HG03342 (cell line): ENCODE data around the gene ERFE.

Source experiments
- ATAC-seq: cut with Tn5 transposase; IDR thresholded peaks from one replicate; pipeline ENCODE4 v1.9.1; 2021; ENCODE audit warnings: mild to moderate bottlenecking, moderate library complexity; ENCODE audit not compliant: unreplicated experiment

Gene ERFE

DNA sequence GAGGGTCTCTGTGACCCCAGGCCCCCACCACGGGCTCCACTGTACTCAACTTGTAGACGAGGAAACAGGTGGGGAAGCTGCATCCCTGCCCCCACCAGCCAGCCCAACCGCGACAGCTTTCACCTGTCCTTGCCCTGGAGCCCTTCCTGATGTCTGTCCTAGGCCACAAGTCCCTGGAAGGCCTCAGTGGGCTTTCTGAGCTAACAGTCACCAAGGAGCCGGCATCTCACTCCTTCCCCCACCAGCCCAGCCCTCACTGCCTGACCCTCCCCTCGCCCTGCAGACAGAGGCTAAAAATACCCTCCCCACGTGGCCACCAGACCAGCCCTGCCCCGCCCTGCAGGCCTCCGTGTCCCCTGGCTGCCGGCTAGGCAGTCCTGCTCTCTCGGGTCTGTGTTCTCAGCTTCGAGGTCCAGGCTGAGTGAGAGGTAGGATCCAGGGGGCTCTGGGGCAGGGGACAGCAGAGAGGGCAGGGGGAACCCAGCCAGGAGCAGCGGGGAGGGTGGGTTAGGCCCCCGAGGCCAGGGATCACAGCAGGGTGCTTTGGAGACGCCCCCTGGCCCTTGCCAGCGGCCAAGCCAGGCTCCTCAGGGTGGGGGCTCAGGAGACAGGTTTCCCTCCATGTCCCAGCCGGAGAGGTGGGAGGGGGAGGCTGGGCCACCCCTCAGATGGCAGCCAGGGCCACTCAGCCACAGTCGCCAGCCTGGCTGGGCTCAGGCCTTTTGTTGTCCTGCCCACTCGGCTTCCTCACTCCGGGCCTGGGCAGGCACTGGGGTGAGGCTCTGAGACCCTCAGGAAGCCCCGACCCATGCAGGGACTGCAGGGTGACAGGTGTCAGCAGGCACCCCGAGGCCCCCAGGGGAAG is 20.2 kb upstream of the ERFE start, which contains the start of gene KLHL30:
KLHL30 (plus strand) TSS at position 338 of the 865 bp plus-strand sequence. CDS start 2,087 bp downstream, outside the sequence.
- ATAC-seq, result no peak

DNA sequence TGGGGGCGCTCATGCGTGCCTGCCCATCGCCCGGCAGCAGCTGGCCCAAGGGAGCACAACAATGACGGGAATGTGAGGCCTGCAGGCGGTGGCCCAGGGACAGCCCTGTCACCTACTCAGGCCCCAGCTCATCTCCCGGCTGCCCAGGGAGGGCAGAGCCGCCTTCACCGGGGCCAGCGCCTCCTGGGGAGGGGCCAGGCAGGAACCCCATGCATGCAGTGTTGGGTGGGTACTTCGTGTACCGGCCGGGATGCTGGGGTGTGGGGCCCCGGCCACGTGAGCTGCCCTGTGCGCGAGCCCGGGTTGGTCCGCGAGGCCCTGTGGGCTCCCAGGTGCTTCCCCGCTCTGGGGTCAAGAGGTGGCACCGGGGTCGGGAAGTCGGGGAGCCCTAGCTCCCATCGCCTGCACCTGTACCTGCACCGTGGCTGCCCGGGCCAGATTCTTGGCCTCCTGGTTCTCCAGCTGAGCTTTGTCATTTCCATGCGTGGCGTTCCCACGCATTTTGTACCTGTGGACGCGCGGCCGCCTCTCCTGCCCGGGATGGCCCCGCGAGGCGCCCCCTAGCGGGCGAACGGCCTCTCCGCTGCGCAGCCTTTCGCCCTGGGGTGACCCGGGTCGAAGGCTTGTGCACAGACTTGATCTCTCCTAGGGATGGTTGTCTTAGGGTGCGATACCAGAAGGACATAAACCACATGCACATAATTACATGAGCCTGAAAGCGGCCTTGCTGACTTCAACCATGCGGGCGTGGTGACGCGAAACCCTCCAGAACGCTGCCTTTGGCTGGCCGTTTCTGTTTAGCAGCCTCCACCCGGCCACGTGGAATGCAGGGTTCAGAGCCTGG is 19.4 kb upstream of the ERFE start:
- ATAC-seq, result no peak

DNA sequence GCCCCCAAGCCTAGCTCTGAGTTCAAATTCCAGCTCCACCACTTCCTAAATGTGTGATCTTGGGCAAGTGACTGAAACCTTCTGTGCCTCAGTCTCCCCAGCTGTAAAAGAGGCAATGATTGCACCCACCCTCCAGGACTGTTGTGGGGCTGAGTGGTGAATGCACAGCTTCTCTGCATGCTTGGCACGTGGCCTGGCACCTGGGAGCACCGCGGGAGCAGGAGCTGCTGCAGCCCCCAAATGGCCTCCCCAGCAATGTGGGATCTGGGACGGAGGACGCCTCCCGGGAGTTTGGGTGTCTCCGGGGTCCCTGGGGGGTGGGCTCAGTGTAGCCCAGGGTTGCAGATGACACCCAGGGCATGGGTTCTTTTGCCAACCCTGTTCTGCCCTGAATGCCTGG is 18.7 kb upstream of the ERFE start:
- no peak for ATAC-seq

DNA sequence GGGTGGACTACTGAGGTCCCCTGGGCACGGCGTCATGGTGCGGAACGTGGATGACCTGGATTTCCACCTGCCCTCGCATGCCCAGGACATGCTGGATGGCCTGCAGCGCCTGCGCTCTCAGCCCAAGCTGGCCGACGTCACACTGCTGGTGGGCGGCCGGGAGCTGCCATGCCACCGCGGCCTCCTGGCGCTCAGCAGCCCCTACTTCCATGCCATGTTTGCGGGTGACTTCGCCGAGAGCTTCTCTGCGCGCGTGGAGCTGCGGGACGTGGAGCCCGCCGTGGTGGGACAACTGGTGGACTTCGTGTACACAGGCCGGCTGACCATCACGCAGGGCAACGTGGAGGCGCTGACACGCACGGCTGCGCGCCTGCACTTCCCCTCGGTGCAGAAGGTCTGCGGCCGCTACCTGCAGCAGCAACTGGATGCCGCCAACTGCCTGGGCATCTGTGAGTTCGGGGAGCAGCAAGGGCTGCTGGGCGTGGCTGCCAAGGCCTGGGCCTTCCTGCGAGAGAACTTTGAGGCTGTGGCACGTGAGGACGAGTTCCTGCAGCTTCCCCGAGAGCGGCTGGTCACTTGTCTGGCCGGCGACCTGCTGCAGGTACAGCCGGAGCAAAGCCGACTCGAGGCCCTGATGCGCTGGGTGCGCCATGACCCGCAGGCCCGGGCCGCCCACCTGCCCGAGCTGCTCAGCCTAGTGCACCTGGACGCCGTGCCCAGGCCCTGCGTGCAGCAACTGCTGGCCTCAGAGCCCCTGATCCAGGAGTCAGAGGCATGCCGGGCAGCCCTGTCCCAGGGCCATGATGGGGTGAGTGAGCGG is 17.8 kb upstream of the ERFE start:
- no peak for ATAC-seq

DNA sequence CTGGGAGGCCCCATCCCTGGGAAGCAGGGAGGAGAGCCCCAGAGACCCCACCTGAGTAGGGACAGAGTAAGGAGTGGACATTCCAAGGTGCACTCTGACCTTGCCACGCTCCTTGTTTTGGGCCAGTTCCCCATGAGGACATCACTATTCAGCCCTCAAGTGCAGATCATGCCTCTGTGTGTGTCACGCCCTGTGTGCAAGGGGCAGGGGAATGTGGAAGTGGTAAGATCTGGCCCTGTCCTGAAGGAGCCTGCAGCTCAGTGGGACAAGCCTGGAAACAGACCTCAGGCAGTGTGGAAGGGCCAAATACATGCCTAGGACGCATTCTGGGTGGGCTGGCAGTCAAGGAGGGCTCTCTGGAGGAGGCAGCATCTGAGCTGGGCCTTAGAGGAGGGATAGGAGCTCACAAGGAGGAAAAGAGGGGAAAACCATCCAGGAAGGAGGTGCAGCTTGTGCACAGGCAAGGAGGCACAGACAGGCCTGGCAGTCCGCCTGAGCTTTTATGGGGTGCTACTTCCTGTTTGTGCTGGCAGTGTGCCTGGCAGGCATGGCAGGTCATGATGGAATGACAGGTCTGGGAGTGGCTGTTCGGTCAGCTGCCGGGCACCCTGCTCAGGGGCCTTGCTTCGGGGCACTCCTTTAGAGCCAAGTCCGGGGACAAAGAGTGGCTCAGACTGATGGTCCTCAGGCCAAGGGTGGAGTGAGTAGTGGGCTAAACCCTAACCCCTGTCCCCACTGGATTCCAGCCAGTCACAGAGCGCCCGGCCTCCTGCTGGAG is 17.0 kb upstream of the ERFE start:
- ATAC-seq, result no peak

DNA sequence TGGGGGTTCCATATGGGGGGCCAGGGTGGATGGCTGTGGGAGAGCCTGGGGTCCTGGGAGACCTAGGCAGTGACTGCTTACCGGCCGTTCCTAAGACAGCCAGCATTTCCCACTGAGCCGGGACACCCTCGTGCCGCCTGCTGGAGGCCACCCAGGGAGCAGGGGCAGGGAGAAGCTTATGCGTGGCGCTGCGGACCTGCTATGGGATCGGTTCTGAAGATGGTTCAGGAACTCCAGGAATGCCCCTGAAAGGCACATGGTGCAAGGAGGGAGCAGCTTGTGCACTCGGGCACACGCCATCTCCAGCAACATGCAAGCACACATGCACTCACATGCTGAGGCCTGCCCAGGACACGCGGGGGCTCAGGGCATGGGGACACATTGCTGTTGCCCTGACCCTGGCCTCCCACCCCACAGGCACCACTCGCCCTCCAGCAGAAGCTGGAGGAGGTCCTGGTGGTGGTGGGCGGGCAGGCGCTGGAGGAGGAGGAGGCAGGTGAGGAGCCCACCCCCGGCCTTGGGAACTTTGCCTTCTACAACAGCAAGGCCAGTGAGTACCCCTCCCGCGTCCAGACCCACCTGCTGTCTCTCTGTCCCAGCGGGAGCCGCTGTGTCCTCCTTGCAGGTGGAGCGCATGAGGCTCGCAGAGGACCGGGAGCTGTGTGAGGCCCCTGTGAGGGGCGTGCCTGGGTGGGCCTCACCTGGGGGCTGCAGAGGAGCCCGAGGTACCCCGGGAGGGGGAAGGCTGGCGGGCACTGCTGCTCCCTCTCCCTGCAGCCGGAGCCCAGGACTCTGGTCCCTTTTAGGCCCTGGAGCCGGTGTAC is 16.2 kb upstream of the ERFE start:
- ATAC-seq, result no peak

DNA sequence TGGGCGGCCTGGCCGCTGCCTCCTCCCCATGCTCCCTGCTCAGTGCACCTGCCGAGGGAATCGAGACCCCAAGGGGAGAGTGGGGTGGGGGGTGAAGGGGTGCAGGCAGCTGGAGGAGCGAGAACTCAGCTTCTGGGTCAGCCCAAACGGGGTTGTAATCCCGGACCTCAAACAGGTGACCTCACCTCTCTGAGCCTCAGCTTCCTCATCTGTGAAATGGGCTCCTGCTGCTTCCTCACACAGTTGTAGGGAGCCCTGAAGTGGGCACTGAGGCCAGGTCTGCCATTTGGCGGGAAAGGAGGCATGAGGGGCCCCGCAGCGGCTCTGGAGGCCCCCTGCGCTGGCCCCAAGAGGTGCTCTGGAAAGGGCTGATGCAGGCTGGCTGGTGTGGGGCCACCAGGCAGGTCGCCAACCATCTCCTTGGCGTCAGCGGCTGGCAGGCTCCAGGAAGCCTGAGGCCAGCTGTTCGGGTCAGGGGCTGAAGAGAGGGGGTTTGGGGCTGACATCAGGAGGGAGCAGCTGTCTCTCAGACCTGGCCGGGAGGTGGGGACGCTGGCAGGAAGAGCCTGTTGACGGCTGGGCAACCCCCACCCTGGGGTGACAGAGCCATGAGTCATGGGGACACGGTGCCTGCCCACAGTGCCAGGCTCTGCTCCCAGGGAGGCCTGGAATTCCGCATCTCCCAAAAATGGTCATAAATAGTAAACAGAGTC is 15.4 kb upstream of the ERFE start:
- ATAC-seq, result no peak

DNA sequence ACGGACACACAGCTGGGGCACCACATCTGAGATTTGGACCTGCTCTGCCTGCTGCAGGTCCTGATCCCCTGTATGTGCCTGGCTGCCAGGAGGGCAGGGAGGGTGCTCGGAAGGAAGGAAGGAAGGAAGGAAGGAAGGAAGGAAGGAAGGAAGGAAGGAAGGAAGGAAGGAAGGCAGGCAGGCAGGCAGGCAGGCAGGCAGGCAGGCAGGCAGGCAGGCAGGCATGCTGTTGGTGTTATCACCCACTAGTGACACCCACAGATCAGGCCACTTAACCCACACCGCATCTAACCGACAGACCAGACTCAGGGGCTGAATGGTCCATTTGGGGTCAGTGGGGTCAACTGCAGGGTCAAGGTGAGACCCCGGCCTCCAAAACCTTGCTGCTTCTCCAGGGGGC is 14.5 kb upstream of the ERFE start:
- ATAC-seq, result no peak

DNA sequence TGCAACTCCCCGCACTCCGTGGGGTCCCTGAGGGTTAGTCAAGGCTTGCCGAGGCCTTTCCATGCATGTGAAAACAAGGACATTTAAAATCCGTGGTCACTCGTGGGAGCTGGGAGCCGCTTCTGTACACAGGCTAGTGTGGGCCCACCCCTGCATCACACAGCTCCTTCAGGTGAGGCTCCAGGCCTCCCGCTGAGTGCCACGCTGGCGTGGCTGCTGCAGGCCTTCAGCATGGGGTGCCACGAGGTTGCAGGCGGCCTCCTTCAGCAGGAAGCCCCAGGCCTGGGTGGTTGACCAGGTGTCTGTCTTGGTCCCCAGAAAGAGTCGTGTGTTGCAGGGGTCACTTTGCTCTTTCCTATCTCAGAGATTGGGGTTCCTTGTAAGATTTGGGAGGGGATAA is 13.7 kb upstream of the ERFE start:
- ATAC-seq, result no peak

DNA sequence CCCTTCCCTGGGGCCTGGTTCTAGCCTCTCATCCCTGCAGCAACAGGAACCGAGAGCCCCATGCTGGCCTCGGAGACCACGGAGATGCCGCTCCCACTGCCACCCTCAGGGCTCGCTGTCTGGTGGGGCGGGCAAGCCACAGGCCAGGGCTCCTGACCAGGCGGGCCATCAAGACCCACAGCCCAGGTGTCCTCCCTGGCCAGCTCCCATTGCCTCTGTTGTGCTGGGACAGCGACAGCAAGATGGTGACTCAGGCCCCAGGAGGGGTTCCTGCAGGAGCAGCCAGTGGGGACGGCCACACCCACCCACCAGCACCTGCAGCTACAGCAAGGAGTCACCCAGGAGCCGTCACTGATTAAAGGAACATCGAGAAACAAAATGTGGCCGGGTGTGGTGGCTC is 12.9 kb upstream of the ERFE start:
- no peak for ATAC-seq

DNA sequence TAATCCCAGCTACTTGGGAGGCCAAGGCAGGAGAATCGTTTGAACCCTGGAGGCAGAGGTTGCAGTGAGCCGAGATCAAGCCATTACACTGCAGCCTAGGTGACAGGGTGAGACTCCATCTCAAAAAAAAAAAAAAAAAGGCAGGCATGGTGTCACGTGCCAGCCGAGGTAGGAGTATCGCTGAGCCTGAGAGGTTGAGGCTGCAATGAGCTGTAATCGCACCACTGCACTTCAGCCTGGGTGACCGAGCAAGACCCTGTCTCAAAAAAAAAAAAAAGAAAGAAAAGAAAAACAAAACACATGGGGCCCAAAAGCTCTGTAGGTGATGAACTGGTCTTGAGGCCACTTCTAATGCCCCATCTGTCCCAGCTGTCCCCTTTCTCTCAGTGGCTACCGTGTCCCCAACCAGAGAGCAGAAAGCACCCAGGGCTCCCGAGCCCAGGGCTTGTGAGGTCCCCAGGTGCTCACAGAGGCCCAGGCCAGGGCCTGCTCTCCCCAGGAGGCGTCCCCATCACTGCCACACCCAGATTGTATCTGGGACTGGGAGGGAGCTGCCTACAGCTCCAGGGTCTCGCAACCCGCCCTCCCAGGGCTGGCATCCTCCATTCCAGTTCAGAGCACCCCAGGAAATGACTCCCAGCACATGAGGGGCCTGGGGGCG is 11.8 kb upstream of the ERFE start:
- ATAC-seq, result no peak

DNA sequence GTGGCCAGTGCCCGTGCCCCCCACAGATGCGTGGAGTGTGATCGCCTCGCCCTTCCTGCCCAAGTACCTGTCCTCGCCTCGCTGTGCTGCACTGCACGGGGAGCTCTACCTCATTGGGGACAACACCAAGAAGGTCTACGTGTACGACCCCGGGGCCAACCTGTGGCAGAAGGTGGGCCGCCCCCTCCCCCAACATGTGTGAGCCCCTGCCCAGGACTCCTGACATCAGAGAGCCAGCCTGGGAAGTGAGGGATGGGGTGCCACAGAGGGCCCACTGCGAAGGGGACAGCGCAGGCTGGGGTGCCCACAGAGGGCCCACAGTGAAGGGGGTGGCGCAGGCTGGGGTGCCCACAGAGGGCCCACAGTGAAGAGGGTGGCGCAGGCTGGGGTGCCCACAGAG is 9.8 kb upstream of the ERFE start:
- ATAC-seq, result no peak

DNA sequence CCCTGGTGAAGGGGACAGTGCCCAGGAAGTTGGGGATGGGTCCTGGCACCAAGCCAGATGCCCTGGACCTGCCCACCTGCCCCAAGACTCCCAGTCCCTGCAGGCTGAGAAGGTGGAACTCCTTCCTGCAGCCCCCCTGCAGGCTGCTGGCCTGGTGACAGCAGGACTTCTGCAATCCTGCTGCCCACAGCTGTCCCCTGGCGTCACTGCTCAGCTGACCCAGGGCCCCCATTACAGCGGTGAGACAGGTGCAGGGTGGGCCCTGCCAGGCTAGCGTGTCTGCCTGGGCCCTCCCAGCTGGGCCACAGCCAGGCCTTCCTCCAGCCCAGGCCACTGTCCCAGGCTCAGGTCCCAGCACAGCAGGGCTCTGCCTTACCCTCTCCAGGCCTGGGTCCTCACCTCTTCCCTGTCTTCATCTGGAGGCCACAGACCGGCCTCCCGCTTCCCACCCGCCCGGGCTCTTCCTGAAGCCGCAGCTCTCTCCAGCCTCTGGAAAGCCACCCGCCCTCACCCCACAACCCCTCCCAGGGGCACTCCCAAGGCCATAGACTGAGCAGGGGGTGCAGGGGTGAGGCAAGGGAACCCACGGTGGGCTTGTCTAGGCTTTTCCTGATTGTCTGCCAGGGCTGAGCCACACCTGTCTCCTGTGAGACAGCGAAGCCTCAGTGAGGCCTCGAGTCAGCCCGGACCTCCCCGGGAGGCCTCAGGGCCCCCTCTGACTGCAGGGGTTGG is 8.8 kb upstream of the ERFE start:
- no peak for ATAC-seq

DNA sequence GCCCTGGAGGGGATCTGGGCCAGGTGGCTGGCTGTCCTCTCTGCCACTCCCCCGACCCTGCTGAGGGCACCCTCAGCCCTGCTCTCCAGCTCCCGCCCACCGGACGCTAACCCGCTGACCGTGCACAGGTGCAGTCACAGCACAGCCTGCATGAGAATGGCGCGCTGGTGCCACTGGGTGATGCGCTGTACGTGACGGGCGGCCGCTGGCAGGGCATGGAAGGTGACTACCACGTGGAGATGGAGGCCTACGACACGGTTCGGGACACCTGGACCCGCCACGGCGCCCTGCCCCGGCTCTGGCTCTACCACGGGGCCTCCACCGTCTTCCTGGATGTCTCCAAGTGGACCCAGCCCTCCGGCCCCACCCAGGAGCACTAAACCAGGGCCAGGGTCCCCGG is 8.1 kb upstream of the ERFE start:
- no peak for ATAC-seq

DNA sequence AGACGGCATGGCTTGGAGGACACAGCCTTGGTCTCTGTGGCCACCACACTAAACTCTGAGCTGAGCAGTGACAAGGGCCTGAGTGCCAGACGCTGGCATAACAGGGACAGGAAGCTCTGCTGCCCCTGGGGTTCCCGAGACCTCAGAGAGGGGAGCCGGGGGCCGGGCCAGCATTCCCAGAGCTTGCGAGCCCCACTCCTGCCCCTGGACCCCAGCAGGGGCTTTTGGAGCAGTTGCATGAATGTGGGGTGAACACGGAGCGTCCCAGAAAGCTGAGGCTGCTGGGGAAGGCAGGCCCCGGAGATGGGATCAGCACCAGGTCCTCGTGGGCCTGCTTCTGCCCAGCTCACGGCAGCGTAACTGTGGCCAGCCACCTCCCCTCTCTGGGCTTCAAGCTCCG is 7.6 kb upstream of the ERFE start:
- no peak for ATAC-seq

DNA sequence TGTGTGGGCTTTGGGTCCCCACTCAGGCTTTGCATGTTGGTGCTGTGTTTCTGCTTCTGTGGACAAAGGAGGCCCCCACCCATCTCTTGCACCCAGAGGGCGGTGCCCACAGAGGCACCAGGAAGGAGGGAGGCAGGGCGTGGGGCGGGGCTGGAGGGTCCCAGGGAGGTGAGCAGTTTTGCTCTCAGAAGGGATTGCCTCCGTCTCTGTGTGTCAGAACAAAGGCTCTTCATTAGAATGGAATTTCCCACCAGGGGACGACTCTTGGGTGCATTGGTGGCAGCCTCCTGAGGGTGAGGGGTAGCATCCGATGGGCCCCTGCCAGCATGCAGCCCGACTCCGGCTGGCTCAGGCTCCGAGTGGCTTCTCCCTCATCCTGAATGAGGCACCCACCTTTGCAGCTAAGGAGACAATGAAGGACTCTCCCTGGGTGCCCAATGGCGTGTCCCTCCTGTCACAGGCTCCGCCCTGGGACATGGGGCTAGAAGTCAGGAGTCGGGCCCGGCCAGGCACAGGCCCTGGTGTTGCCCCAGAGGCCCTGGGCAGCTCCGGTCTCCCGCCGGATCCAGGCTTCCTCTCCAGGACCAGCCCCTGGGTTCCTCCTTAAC is 7.0 kb upstream of the ERFE start:
- no peak for ATAC-seq
